Measurements from ENCODE around the gene TOX2.

The TOX2 gene

DNA sequence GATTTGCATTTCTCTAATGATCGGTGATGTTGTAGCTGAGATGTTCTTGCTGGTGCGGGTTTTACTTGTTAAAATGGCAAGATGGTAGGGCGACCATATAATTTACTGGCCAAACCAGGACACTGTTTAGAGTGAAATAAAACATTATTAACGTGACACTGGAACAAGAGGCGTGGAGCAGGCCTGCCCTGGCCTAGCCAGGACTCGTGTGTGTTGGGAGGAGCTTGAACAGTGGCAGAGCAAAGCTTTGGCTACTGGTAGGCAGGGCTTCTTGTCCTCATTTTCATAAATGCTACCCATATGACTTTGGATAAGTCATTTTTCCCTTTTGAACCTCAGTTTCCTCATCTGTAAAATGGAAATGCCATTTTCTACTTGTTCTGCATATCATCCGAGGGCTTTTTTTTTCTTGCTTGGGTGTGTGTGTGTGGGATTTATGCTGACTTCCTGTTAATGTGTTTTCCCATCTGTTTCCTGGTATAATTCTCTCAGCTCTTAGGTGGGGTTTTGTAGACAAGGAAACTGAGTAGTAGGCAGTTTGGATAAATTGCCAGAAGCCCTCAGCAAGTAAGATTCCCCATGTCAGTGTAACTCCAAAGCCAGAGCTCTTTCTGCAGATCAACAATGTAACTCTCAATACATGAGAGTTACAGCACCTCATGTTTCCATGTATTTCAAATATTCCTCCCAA is 81.7 kb downstream of the TOX2 start:
- no peak for DNase-seq

DNA sequence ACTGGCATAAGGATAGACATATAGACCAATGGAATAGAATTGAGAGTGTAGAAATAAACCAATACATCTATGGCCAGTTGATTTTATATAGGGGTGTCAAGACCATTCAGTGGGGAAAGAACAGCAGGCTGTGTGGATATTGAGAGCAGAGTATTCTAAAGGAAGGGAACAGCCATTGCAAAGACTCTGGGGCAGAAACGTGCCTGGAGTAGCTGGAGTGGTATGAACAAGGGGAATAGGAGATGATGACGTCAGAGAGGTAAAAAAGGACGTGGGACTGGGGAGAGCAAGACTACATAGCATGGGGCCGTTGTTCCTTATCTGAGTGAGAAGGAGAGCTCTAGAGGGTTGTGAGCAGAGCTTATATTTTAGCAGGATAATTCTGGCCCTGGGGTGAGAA is 85.2 kb downstream of the TOX2 start:
- no peak for DNase-seq

DNA sequence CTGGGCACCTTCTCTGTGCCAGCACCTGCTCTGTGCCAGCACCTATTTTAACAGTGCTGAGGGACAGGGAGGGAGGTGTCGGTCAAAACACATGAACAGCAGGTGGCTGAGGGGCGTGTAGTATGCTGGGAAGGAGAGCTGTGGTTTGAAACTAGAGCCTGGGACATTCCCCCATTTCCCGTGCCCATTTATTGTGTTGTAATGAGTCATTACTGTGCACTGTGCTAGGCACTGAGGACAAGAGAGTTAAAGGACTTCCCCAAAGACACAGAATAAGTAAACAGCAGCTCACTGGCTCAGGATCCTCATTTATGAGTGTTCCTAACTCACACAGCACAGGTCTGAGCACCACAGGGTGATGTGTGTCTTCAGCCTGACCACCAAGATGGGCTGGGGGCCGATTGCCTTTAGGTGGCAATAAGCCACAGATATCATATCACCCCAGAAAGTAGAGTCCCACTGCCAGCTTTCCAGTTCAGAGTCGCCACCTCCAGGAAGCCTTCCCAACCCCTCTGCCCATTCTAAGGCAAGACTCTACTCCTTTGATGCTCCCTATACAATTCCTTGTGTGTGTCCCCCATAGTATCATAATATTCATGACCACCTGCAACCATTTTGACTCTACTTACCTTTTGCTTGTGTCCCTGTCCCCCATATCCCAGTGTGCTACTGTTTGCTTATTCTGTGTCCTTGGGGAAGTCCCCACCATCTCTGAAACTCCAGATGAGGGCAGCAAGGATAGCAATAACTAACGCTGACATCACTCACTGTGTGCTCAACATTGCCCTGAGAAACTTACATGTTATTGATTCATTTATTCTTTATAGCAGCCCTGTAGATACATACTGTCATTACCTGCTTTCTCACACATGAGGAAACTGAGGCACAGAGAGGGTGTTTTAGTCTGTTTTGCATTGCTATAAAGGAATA is 87.3 kb downstream of the TOX2 start:
- no peak for DNase-seq

DNA sequence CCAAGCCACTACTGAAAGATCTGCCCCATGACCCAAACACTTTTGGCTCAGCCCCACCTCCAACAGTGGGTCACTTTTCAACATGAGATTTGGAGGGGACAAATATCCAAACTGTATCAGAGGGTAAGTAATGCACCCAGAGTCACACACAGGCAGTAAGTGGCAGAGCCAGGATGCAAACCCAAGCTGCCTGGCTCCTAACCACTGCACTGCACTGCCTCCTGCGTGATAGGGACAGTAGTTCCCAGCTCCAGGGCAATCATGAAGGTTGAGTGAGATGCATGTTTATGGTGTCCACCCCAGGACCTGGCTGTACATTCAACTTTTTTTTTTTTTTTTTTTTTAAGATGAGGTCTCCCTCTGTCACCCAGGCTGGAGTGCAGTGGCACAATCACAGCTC is 88.2 kb downstream of the TOX2 start:
- DNase-seq = no peak

DNA sequence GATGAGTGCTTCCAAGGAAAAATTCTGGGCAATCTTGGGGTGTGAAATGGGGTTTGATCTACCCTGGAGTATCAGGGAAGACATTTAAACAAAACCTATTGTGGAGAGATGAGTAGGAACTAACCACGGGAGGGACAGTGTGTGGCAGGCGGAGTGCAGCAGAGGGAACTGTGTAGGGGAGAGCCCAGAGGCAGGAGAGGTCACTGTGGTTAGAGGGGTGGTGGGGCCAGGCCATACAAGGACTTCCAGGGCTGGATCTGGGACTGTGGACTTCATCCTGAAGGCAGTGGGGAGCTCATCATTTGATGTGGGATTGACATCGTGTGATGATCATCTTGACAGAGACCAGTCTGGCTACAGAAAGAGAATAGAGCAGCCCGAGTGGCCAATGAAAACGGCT is 89.0 kb downstream of the TOX2 start:
- DNase-seq = no peak

DNA sequence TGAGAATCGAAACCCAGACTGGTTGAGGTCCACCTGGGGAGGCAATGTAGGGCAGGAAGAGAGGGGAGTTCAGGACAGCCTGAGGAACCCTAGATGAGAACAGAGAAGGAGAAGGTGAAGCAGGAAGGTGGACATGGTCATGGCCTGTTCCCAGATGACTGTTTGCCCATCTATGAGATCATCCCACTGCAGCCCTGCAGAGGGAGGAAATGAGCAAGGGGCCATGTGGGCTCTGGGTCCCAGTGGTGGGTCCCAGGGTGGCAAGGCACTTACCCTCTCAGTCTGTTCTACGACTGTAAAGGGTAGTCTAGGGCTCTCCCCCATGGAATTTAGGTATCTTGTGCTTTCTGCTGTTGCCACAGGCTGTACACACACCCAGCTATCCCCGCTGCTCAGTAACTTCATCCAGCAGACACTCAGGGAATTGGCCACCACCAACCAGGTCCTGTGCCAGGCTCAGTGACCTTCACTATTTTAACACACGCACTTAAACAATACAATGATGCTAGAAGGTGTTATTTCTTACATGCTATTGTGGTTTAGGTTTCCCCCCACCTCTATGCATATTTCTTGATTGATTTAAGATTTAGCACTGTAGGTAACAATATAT is 89.8 kb downstream of the TOX2 start:
- no peak for DNase-seq

DNA sequence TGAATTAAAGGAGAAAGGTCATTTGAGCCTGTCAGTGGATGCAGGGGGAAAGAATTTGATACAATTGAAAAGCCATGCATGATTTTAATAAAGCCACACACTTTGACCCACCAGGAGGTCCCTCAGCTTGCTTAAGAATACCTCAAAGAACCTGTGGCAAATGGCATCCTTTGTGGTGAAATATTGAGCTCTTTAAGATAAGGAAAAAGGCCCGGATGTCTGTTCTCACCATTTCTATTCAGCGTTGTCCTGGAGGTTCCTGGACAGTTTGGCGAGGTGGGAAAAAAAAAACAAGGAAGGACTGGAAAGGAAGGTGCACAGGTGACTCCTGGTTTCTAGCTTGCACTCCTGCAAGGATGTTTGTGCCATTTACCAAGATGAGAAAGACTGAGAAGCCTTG is 91.0 kb downstream of the TOX2 start:
- no peak for DNase-seq

DNA sequence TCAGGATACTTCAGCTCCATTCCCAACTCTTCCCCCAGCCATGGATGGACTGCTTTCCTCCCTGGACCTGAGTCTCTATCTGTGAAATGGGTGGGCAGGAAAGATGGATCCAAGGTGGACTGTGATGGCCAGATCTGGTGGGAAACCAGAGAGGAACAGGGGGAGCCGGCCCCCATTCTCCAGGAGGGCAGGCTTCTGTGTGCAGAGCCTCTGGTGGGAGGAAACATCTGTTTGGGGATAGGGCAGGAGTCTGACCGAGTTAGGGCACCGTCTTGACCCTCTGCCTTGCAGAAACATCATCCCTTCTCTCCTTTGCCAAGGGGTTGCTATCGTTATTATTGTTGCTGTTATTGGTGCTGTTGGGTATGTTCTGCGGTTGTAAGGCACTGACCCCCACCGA is 91.5 kb downstream of the TOX2 start:
- no peak for DNase-seq

DNA sequence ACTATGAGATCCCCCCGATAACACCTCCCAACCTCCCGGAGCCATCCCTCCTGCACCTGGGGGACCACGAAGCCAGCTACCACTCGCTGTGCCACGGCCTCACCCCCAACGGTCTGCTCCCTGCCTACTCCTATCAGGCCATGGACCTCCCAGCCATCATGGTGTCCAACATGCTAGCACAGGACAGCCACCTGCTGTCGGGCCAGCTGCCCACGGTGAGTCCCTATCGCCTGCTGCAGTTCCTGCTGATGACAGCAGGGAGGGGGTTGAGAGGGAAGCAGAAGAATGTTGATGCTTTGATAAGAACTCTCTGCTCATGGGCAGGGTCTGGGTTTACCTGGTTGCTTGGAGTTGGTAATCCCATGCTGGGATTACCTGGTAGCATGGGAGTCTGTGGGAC is 91.9 kb downstream of the TOX2 start:
- no peak for DNase-seq

DNA sequence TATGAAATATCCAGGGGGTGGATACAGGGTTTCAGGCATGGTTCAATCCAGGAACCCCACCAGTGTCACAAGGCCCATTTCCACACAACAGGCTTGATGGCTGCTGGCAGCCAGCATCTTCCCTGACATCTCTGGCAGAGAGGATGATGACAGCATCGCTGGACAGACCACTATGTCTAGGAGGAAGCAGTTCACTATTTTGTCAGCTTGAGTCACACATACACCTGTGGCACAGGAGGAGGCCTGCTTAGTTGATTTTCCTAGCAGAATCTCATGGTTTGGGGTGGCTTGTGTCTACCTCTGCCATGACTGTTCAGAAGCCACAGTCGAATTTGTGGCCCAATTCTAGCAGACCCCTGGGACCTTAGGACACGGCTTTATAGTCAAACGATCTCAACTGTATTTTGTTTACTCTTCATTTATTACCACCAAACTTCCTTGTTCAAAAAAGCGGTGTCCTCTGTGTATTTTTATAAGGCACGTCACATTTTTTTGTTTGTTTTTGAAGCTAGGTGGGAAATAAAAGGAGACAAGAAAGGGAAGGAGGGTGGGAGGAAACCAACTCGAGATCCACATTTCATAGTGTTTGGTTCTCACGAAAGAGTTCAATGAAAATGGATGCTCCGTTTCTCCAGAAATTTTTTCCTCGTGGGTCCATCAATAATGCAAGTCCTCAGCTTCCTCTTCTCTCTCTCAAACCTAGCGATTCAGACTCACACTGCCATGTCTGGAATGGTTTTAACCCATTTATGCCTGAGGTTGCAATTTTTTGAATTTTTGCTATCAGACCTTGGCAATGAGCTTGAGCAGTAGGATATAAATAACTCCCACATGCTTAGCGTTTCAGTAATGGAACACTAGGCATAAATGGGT is 94.4 kb downstream of the TOX2 start:
- DNase-seq = no peak

DNA sequence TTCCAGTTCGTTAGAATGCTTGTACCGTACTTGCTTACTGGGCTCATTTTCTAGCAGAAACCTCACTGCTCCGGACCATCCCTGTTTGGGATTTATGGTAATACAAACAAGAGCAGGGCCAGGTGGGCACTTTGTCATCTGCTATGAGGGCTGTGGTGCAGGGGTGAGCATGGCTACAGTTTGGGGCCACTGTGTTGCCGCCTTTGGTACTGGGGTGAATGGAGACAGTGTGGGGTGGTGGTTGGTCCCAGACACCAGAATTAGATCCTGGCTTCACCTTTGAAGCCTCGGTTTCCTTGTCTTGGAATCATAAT is 95.0 kb downstream of the TOX2 start:
- no peak for DNase-seq

DNA sequence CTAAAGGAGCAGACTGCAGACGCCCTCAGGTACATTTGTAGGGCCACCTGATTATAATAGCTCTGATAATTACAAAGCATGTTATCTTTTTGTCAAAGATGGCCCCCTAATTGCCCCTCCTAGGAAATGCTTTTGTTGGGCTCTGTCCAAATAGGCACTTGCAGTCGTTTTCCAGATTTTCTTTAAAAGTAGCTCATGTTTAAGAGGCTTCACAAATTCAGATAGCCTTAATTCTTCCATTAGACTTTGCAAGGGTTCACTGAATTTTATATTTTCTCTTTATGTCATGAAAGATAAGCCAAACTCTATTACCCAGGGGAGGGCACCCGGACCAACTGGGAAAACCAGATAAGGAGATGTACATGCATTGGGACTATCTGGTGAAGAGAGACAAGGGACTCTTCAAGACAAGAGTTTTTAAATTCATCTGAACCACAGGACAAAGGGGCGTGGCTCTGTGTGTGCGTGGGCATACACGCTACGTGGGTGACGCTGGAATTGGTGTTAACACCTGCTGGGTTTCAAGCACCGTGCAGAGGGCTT is 95.6 kb downstream of the TOX2 start:
- no peak for DNase-seq

DNA sequence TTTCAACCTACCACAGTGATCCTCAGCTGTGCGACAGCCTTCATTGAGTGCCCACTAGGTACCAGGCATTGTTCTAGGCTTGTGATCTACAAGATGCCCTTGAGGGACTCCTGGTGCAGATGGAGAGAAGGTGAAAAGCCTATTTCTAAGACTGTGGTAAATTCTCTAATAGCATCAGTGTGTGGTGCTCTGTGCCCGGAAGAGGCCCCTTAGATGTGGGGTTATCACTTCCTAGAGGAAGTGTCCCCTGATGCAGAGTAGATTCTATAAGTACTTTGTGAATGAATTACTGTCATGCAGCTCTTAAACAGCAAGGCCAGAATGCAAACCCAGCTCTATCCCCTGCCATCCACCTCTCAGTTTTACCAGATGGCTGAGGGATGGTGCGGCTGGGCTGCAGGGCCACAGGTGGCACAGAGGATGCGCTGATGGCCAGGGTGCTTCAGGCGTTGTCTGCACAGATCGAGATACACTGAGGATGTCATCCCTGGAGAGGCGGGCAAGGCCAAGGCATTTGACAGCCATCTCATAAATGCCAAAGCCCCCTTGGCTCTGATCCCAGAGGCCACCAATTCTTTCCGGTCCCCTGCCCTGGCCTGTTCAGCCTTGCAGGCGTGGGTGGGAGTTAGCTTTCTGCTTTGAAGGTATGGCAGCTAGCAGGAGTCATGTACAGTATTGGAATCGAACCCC is 96.7 kb downstream of the TOX2 start:
- DNase-seq = no peak

DNA sequence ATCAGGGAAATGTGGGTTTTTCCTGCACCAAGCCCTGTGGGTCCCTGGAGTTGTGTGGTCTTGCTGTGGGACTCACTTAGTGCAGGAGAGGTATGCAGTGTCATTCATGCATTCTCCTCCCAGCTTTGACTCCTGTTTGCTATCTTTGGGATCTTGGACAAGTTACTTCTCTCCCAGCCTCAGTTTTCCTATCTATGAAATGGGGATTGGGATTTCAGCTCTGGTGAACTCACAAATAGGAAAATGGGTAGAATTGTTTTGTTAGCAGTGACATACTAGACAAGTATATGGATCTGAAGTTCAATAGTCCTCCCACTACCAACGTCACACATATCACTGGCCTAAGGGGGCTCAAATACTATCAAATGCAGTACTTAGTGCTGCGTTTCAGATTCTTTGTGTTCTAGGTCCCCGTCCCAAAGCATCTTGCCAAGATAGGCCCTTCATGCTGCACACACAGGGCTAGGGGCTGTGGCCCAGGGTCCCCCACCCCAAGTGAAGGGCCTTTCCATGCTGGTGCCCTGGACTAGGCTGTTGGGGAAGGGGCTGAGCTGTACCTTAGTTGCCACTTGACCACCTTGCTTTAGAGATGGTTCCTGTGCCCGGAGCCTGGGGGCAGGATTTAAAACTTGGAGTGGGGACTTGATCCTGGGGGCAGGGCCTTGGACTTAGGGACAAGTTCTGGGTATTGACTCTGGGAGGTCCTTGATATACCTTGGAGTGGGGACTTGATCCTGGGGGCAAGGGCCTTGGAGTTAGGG is 98.0 kb downstream of the TOX2 start:
- DNase-seq = no peak

DNA sequence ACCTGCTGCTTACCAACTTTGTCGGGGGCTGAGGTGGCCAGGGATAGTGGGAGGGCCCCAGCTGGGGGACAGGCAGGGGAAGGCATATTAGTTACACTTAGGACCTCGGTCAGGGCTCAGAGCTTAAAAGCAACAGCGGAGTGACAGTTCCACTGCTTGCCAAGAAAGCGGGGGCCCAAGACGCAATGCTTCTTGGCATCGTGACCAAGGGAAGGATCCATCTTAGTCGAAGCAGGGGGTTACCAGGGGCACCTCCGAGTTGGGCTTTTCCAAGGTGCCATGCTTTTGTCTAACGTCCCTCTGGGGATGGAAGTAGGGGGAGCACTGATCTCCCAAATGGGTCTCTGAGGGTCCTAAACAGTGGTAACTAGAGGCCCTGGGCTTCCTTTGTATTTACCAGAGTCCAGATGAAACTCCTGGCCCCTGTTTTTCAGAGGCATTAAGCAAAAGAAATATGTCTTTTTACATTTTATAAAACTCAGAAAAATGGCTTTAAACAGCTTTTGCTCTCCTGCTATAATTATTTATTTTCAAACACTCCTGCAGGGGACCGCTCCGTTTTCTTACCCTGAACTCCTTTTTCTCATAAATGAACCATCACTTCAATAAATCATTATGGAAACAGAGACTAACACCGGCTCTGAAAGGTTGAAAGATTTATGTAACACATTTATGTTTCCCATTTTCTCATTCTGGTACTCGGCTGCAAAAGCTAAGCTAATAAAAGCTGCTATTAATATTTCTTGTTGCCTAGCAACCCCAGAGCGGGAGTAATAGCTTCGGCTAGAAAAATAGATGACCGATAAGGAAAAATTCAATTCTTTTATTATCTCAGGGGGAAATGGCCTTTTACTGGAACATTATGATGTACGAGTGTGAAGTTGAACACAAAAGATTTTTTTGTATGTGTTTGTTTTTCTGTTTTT is 100.4 kb downstream of the TOX2 start:
- peak in 16 of 51 donors; percentile 5 to 69 (median 14) for DNase-seq

DNA sequence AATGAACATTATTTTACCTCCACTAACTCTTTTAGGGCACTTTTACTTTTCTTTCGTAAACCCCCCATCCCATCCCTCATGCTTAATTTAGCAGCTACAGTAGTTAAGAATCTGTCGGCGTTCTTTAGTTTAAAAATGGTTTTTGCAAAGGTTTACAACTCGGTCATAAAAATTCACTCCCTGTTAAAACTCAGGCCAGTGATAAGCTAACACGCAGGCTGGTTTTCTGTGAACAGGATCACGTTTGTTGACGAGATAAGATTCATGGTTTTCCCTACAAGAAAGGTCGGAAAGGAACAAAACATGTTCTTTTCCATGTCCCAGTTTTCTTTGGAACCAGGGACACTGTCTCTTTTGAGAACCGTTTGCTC is 101.1 kb downstream of the TOX2 start:
- DNase-seq = peak in 1 of 51 donors; percentile 19

DNA sequence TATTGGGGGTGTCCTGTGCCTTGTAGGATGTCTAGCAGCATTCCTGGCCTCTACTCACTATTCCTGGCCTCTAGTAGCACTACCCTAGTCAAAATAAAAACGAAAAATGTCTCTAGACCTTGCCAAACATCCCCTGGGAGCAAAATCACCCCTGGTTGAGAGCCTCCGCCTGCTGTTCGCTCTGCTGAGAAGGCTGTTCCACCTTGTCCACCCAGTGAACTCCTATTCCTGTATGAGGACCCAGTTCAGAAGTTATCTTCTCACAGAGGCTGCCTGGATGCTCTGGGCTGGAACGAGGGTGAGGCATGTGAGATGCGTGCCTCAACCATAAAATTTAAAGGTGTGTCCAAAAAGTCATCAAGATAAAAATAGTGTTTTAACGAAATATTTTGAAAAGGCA is 101.9 kb downstream of the TOX2 start:
- no peak for DNase-seq

DNA sequence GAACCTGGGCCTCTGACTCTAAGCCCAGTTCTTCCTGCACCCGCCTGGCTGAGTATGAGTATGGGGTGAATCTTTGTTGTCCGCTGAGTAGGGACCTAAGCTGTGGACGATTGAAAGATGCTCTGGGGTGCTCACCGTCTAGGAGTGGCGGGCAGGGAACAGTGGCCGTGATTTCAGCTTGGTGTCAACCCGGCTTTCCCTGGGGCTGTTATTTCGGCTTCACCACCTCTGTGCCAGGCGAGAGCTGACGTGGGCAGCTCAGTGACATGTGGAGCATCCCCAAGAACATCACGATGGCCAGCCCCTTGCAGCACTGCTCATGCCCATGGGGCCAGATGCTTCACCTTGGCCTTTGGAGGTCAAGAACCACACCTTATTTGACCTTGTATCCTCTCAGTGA is 102.6 kb downstream of the TOX2 start:
- no peak for DNase-seq

DNA sequence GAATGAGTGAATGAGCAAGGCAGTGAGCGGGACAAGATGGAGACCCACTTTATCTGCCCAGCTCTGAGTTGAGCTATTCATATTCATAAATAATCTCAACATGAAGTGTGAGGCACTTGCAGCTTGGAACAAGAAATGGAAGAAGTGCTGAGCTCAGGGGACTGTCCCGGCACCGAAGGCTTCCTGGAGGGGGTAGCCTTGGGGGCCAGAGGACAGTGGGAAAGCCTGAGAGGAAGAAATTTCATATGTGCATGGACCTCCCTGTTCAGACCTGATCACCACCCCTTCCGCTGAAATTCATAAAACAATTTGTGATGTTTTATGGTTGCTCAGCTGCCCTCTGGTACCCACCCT is 103.2 kb downstream of the TOX2 start:
- no peak for DNase-seq
